ENCODE results near the gene MALT1. TPM values are rescaled to one million over a fixed set of nuclear protein-coding genes. Genes with fewer than 3 reads are reported as not detected.

The MALT1 gene
- polyA plus RNA-seq, 3 donors: 27.3 to 34.2 (median 30.2) TPM

DNA sequence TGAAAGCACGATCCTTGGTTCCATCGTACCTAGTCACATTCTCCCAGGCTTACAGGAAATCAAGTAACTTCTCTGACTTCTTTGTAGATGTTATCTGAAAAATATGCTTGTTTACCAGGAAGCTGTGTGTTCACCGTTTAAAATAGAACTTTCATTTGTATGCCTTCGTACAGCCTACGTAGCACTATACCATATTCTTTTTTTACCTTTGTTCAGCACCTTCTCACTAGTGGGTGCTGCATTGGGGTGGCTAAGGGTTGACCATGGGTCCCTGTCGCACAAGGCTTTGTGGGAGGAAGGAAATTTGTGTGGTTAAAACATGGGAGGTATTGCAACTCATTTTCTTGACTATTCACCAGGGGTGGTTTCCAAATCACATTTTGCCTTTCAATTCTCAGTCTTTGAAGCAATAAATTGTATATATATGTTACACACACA is 16.6 kb downstream of the MALT1 start:
- no peak for DNase-seq

DNA sequence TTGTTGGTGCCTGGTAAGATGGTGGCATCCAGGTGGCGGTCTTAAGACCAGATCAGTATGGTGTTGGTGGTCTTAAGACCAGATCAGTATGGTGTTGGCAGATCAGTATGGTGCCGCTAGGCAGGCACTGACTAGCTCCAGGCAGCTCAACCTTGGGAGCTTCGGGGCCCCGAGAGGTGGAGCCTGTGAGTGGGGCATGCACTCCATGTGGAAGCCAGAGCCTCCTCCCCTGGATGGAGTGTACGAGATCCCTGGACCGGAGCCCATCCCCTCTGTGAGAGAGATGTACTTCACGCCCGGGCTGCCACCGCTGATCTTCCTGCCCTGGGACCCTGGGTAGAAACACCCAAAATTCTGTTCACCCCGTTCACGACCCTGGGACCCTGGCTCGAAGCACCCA is 19.0 kb downstream of the MALT1 start:
- no peak for DNase-seq

DNA sequence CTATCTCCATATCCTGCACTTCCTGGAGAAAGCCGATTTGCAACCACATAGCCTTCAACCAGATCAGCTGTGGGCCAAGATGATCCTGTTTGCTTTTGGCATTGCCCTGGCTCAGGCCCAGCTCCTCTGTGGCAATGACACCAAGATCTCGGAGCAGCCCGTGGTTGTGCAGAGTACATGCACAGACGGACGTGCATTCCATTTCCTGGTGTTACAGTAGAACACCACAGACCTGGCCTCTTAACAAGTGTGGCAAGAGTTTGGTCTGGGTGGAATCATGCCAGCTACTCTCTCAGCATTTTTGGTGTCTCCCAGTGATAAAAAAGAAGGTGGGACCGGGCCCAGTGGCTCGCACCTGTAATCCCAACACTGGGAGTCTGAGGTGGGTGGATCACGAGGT is 20.0 kb downstream of the MALT1 start:
- DNase-seq: no peak

DNA sequence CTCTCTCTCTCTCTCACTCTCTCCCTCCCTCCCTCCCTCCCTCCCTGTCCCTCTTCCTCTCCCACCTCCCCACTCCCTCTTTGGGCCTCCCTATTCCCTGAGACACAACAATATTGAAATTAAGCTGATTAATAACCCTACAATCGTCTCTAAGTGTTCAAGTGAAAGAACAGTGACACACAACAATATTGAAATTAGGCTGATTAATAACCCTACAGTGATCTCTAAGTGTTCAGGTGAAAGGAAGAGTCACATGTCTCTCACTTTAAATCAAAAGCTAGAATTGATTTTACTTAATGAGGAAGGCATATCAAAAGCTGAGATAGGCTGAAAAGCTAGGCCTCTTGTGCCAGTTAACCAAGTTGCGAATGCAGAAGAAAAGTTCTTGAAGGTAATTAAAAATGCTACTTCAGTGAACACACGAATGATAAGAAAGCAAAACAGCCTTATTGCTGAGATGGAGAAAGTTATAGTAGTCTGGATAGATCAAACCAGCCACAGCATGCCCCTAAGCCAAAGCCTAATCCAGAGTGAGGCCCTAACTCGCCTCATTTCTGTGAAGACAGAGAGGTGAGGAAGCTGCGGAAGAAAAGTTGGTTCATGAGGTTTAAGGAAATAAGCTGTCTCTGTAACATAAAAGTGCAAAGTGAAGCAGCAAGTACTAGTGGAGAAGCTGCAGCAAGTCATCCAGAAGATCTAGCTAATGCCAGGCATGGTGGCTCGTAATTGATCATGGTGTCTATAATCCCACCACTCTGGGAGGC is 21.3 kb downstream of the MALT1 start:
- DNase-seq: no peak

DNA sequence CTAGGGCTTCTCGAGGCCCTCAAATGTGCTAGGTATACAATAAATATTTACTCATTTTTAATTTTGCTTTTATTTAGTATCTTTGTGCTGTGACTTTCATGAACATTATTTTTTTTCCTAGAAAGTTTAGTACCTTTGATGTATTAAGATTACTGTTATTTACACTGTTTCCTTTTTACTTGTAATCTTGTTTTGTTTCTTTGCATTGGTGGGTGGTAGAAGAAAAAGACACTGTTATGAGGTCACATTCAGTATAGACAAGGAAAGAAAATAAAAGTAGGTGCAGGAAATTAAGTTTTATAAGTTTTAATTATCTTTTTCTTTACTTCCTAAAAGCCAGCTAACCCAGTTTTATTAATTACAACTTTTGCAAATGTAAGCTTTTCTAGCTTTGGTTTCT is 23.0 kb downstream of the MALT1 start:
- no peak for DNase-seq

DNA sequence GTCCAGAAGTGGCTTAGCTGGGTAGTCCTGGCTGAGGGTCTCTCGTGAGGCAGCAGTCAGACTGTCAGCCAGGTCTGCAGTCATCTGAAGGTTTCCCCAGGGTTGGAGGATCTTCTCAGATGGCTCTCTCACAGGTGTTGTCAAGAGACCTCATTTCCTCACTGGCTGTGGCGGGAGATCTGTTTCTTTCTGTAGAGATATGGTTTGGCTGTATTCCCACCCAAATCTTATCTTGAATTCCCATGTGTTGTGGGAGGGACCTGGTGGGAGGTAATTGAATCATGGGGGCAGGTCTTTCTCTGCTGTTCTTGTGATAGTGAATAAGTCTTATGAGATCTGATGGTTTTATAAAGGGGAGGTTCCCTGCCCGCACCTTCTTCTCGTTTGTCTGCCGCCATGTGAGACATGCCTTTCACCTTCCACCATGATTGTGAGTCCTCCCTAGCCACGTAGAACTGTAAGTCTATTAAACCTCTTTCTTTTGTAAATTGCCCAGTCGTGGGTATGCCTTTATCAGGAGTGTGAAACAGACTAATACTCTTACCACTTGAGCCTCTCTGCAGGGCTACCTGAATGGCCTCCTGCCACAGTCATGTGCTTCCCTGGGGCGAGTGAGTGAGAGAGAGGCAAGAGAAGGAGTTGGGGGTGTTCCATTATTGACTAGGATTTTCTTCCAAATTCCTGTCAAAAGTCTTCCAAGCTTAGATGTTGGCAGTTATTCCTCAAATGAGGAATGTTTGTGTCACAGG is 23.6 kb downstream of the MALT1 start:
- no peak for DNase-seq

DNA sequence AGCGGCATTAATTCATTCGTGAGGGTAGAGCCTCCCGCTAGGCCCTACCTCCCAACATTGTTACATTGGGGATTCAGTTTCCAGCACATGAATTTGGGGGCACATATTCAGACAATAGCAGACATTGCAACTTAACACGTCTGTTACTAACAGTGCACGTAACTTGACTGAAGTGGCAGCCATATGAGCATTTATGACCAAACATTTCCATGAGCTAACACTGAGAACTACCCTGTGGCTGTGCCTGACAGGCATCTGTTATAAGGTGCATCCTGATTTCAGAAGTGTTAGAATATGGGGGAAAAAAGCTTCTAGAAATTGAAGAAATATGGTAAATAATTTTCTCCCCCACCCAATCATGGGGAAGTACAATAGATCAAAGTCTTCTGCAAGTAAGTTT is 24.5 kb downstream of the MALT1 start:
- DNase-seq: no peak

DNA sequence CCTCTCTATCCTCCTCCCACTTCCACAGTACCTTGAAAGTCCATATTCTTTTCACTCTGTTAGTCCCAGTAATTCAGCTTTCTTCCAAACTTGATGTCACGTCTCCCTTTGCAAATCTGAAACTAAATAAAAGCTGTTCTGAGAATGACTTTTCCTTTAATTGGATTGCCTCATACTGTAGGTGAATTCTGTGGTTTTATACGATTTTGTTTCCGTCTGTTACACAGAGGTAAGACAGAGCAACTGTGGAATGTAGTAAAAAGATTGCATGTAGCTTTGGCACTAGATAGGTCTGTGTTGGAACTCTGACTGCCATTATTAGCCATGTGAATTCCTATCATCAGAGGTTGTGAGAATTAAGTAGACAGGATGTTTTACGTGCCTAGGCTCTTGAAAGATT is 25.9 kb downstream of the MALT1 start:
- no peak for DNase-seq

DNA sequence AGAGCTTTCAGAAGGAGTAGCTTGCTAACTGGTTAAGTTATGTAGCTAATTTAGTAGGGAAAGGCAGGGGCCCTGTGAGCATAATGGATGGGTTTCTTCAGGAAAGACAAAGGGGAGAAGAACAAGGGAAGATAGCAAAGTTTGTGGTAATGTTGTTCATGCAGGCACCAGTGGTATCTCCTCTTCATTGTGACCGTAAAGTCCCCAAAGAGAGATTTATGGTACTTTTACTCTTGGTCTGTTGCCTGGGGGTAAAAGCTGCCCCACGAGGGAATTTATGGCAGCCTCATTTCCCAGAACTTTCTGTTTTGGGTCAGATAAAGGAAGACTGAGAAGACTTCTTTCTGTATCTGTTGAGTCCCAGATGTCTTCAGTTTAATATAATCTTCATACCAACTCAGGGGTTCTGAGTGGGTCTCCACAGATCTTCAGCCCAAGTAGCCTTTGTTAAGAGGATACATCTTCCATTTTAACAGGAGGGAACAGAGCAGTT is 27.5 kb downstream of the MALT1 start:
- DNase-seq: no peak

DNA sequence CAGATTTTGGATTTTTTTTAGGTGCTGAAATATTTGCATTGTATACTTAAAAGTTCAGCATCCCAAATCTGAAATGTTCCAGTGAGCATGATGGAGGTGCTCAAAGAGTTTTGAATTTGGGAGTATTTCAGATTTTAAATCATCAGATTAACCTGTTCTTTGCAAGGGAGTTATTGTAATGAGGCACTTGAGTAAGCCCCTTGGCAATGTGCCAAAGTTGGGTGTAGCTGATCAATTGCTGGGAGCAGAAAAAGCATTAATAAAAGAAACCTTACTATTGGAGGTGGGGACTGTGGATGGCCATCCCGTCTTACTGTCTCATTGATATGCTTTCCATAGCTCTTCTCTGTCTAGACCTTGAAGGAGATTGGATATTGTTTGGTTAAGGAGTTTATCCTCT is 28.3 kb downstream of the MALT1 start:
- DNase-seq: no peak

DNA sequence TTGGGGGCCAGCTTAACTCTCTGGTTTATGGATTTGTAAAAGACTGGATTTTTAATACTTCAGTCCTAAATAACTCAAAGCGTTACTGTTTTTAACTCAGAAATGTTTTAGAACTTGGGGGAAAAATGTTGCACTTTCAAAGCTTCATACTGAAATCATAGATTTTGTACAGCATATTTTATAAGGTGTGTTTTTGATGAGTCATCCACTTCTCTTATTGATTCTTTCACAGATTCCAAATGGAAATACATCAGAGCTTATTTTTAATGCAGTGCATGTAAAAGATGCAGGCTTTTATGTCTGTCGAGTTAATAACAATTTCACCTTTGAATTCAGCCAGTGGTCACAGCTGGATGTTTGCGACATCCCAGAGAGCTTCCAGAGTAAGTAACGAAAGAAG is 28.9 kb downstream of the MALT1 start:
- DNase-seq: no peak

DNA sequence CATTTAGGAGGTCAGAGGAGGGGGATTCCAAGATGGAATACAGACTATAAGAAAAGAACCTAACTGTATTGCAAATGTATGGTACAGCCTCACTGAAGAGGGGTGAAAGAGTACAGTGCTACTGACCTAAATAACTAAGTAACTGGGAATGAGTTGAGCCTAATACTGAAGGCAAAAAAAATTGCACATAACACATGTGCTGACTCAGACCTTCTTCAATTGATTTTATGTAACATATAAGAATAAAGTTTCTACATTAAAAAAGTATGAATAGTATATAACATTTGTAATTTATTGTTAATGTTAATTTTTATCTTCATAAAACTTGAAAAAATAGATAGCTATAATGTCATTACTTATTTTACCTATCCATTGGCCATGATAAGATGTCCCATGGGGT is 41.7 kb downstream of the MALT1 start:
- DNase-seq: no peak

DNA sequence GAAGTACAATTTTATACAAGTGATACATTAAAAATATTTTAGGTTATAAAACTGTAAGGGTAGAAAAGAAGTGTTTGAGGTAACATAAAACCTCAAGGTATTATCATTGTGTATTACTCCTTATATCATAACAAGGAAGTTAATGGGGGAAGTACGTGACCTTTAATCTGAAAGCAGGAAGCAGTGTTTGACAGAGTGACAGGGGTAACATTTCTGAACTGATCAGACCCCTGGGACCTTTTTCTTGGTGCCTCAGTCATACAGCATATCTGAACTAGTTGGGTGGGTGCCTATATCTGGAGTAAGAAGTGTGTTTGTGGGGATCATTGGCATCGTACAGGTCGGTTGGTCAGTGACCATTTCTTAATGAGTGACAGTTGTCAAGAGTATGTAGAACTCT is 43.0 kb downstream of the MALT1 start:
- no peak for DNase-seq

DNA sequence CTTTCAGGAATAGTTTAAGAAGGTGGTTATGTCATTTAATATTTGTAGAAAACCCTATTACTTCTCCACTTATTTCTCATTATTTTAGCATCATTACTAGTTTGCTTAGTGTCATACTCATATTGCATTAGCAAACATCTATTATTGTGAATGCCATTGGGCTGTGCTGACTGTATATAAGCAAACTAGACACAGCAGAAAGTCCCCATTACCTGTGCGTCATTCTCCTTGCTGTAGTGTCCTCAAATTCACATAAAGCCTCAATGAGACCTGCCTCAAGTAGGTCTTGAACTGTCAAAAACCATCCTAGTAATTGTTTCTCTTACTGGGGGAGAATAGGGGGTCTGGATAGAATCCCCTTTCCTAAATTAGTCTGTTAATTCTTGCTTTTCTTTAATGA is 43.6 kb downstream of the MALT1 start:
- no peak for DNase-seq

DNA sequence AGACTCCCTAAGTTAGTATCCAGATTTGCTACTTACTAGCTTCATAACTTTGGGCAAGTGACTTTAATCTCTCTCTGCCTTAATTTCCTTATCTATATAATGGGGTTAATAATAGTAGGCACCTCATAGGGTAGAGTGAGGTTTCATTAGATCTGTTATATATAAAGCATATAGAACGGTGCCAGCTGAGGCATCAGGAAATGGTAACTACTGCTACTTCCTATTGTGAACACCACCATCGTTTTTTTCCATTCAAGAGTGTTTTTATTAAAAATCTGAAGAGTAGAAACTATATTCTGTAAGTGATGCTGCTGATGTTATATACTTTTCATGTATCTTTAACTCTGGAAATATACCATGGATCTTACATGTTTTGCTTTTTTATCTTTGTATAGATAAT is 44.3 kb downstream of the MALT1 start:
- DNase-seq: no peak

DNA sequence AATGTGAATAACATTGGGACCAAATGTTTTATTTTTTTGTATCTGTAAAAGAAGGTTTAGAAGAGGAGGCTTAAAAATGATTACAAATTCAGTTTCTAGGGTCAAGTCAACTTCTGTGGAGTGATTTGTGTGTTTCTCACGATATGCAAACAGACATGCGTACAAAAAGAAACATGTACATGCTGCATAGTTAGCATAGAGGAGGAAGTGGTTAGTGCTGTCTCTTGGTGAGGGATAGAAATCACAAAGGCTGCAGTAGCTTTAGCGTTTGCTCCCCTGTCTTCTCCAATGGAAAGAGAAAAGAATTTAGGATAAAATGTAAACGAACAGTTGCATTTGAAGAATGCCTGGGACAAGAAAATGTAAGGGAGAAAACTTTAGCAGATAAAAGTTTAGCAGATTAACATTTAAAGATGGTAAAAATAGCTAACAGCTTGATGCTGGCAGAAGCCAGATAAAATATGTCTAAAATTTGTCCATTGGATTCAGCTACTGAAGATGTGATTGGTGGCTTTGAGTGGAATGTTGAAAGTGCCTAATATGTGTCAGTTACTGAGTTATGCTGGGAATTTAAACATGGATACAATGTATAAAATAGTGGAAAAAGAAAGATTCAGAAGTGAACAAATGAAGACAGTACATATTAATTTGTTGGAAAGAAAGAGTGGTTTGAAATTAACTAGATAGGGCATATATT is 44.9 kb downstream of the MALT1 start:
- DNase-seq: no peak

DNA sequence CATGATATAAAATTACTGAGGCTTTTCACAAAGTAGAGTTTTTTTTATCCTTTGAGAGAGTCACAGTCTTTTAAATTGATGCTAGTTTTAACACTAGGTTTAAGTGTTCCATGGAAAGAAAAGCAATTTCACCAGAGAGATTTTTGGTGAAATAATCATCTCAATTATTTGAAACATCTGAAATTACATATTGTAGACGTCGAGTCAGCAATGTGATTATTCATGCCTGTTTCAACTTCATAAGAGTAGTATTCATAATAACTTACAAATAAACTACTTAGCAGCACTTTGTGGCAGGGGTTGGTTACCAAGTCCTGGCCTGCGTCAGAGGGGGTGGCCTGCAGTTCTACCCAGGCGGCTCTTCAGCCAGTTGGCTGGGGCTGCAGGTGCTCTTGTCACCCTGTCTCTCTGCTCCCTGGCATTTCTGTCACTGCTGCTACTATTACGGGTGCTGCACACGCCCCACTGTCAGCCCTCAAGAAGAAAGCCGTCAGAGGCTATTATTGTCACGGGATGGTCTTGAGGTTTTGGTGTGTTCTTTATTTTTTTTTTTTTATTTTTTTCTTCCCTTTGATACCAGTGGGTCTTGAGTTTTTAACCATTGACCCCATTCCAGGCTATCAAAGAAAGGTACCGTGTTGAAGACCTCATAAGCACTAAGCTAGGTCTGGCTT is 50.4 kb downstream of the MALT1 start:
- DNase-seq: no peak

DNA sequence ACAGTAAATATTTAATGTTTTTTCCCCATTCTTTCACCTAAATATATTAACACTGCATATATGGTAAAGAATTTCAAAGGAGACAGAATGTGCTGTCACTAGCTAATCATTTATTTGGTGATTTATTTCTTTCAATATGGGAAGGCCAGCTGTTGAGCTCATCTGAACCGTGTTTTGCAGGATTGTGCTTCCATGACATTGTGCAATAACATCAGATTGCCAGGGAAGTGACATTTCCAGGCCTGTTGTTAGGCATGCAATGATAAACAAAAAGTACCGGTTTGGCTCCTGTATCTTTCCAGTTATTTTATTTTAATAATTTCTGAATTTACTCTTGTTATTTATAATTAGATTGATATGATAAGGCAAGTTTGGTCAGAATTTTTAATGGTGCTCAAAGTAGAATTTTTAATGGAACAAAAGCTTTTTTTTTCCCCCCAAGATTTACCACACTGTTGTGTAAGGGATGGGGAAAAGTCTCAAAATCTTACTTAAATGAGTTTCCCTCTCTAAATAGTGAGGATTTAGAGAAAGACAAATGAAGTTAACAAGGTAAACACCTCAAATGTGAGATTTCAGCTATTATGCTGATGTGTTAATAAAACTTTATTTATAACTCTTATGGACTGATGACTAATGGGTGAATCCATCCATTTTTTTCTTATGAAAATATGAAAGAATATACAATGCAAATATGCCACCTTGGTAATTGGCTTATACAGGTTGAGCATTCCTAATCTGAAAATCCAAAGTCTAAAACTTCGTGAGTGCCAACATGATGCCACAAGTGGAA is 52.7 kb downstream of the MALT1 start:
- no peak for DNase-seq

DNA sequence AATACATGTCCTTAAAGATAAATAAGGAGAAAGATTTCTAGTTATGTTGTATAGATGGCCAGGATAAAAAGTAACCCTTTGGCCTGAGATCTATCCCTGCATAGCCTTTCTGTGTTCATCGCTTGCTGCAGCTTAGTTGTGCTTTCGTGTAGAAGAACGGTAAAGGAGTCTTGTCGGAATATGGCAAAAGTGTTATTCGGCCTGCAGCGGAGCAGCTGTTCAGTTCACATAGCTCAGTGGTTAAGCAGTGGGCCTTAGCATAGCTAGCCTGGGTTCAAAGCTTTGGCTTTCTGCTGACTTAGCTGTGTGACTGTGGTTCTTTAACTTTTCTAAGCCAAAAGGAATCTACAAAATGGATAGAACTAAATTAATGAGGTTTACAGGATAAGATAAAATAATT is 55.4 kb downstream of the MALT1 start:
- no peak for DNase-seq

DNA sequence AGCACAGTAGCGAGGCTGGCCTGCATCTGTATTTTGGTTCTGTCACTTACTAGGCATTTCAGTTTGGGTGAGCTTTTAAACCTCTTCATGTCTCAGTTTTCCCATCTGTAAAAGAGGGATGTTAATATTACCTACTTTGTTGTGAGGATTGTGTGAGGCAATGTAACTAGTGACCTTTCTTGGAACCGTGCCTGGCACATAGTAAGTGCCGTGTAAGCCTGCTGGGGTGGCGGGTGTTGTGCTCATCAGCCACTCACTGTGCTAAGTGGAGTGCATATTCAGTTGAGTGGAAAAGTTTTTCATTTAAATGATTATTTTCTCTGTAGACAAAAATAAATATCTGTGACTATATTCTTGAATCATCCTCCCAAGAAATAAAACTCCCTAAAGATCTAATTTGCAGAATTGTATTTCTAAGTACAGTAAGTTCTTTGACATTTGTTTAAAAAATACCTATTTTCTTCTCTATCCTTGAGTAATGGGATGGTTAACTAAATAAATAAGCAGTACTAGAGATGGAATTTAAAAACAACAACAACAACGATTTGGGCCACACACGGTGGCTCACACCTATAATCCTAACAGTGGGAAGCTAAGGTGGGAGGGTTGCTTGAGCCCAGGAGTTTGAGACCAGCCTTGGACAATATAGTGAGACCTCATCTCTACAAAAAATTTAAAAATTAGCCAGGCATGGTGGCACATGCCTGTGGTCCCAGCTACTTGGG is 56.7 kb downstream of the MALT1 start:
- no peak for DNase-seq

DNA sequence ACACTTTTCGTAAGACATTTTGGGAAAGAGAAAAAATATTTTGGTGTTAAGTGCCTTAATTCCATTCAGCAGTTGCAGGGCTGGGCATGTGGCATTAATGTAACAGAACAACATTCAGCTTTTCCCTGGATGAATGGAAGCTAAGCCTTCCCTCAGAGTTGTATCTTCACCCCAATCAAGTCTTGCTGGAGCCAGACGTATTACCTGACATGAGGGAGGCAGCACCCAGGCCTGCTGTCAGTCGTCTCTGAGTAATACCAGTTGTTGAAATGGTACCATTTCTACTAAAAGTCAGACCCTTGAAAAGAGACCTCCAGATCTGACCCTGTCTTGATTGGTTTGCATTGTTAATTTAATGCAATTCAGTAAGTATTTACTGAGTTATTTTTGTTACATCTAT is 57.5 kb downstream of the MALT1 start:
- no peak for DNase-seq
